ENCODE results near the gene PSPN.
A peak's percentile ranks its signal among the peaks of the same experiment; 100 is the strongest.
"Not testable (repeated sequence)": the region's sequence is repeated elsewhere in the genome, so short reads cannot be mapped to it uniquely, and the experiment has no call there.

PSPN gene

GRCh38 chr19:6373096-6373812, 2.5 kb downstream of the PSPN start:
- peak; percentile 98 for DNase-seq

GRCh38 chr19:6372594-6373095, 3.1 kb downstream of the PSPN start, which contains the start of gene ALKBH7:
Gene ALKBH7, plus strand, starts transcription at chr19:6372794. Its CDS starts 27 bp downstream, at chr19:6372821.
- DNase-seq: peak; percentile 99

DNA sequence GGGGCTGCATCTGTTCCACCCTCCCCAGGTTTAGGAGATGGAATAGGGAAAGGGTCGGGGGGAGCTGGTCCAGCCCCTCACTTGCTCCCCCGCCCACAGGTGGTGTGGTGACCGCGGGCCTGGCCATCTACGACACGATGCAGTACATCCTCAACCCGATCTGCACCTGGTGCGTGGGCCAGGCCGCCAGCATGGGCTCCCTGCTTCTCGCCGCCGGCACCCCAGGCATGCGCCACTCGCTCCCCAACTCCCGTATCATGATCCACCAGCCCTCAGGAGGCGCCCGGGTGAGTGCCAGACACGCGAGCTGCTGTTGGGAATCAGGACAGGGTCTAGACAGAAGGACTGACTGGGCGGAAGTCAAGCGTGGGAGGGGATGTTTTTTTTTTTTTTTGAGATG, 11.4 kb downstream of the PSPN start:
- no peak for DNase-seq

DNA sequence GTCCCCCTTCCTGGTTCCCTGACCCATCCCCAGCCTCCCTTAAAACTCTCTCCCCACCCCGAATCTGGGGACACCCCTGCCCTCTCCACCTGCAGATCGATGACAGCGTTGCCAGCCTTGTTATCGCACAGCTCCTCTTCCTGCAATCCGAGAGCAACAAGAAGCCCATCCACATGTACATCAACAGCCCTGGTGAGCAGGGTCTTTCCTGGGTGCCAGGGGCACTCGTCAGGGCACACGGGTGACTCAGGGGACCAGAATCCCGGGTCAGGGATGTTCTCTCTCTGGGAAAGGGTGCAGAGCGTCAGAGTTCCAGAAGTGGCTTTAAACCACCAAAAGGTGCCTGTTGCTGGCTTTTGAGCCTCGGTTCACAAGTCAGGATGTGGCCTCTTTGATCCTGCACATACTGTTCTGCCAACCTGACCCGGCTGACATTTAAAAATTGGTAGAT, 13.4 kb downstream of the PSPN start:
- DNase-seq: no peak

- no peak for DNase-seq
Observed at GRCh38 chr19:6362027-6362350, 13.7 kb downstream of the PSPN start.

DNA sequence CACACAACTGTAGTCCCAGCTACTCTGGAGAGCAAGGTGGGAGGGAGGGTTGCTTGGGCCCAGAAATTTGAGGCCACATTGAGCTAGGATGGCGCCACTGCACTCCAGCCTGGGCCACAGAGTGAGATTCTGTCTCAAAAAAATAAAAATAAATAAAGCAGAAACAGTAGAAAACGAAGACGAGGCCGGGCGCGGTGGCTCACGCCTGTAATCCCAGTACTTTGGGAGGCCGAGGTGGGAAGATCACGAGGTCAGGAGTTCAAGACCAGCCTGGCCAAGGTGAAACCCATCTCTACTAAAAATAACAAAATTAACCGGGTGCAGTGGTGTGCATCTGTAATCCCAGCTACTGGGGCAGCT, 14.9 kb downstream of the PSPN start:
- DNase-seq: not testable (repeated sequence)

- DNase-seq: not testable (repeated sequence)
Observed at GRCh38 chr19:6360445-6360844, 15.3 kb downstream of the PSPN start.

GRCh38 chr19:6359568-6360341, 16.0 kb downstream of the PSPN start:
- no peak for DNase-seq

GRCh38 chr19:6358003-6358402, 17.7 kb downstream of the PSPN start:
- no peak for DNase-seq

GRCh38 chr19:6357174-6357573, 18.6 kb downstream of the PSPN start:
- no peak for DNase-seq

DNA sequence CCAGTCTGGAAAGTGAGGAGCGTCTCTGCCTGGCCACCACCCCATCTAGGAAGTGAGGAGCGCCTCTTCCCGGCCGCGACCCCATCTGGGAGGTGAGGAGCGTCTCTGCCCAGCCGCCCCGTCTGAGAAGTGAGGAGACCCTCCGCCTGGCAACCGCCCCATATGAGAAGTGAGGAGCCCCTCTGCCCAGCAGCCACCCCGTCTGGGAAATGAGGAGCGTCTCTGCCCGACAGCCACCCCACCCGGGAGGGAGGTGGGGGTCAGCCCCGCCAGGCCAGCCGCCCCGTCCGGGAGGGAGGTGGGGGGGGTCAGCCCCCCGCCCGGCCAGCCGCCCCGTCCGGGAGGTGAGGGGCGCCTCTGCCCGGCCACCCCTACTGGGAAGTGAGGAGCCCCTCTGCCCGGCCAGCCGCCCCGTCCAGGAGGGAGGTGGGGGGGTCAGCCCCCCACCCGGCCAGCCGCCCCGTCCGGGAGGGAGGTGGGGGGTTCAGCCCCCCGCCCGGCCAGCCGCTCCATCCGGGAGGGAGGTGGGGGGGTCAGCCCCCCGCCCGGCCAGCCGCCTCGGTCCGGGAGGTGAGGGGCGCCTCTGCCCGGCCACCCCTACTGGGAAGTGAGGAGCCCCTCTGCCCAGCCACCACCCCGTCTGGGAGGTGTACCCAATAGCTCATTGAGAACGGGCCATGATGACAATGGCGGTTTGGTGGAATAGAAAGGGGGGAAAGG, 20.3 kb downstream of the PSPN start:
- not testable (repeated sequence) for DNase-seq

DNA sequence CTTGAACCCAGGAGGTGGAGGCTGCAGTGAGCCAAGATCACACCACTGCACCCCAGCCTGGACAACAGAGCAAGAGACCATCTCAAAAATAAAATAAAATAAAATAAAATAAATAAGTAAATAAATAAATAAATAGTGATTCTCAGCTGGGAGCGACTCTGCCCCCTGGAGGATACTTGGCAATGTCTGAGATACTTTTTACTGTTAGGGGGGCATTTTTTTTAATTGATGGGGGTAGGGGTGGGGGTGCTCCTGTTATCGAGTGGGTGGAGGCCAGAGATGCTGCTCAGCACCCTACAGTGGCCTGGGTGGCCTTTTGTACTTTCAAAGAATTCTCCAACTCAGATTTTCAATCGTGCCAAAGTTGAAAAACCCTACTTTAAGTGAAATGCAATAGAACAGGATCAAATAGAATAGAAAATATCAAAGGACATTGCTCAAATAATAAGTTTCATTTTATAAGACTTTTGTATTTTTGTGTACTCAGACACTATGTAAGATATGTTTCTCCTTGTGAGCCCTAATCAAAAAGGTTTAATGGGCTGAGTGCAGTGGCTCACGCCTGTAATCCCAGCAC, 21.5 kb downstream of the PSPN start:
- no peak for DNase-seq

DNA sequence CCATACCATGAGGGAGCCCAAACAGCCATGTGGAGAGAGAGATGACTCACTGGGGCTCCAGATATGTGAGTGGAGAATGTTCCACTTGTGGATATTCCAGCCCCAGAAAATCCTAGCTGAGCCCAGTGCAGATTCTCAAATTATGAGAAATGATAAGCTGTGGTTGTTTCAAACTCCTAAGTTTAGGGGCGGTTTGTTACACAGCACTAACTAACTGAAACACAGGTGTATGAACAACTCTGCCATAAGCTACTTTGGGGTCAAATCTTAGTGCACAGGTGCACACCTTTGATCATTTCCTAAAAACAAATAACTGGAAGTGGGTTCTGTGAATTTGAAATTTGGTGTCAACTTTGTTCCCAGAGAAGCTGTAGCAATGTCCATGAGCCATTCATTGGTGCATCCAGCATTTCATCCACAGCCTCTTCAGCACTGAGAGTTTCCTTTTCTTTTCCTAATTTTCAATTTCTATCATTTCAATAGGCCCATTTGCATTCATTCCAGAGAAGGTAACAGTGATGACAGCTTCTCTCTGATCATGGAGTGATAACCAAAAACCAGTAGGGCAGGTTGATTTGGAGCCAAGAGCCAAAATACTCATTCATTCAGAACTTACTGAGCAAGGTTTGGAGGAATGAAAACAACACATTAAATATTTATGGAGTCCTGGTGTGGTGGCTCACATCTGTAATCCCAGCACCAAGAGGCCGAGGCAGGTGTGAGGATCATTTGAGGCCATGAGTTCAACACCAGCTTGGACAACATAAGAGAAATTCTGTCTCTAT, 23.2 kb downstream of the PSPN start:
- no peak for DNase-seq

GRCh38 chr19:6350688-6351087, 25.0 kb downstream of the PSPN start:
- DNase-seq: no peak

DNA sequence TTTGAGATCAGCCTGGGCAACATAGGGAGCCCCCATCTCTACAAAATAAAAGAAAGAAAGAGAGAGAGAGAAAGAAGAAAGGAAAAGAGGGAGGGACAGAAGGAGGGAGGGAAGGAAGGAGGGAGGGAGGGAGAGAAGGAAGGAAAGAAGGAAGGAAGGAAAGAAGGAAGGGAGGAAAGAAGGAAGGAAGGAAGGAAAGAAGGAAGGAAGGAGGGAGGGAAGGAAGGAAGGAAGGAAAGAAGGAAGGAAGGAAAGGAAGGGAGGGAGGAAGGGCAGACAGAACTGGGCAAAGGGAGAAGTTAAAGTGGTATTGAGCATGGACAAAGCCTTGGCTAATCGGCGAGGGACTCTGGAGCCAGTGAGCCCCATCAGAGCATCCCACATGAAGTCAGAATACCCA, 26.5 kb downstream of the PSPN start:
- DNase-seq: not testable (repeated sequence)

- DNase-seq: no peak
Observed at GRCh38 chr19:6343462-6343861, 32.3 kb downstream of the PSPN start.

GRCh38 chr19:6340493-6341201, 35.1 kb downstream of the PSPN start:
- no peak for DNase-seq

GRCh38 chr19:6334490-6335285, 41.0 kb downstream of the PSPN start:
- no peak for DNase-seq

DNA sequence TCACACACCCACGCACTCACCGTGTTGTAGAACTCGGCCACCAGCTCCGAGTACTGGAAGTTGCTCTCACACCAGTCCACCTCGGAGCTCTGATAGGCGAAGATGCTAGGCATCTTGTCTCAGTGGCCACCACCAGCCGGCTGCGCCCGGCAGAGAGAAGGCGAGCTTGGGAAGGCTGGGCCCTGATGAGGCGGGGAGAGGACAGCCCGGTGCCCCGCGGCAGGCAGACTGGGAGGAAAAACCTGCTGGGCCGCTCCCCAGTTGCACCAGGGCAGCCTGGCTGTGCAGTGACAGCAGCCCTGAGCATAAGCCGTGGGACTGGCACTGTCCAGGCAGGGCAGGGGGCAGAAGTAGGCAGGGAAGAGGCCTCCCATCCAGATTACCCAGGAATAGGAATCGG, 42.3 kb downstream of the PSPN start, which contains the start of gene ACER1:
Gene ACER1, minus strand, starts transcription at position 174 of the 400 bp plus-strand sequence. Its CDS starts 61 bp downstream, at position 113.
- DNase-seq: no peak

DNA sequence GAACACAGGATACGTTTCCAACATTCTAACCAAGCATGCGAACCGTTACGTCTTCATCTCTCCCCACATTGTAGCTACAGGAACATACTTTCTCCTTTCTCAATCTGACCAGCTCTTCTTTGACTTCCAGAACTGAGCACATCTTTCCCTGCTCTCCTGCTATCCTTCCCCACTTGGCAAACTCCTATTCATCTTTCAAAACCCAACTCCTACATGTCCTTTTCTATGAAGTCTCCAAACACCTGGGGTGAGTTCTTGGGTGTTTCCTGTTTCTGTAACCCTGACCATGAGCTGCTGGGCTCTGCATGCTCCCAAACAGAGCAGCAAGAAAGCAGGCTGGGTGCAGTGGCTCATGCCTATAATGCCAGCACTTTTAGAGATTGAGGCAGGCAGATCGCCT, 48.9 kb downstream of the PSPN start:
- no peak for DNase-seq

GRCh38 chr19:6325614-6326013, 50.1 kb downstream of the PSPN start:
- DNase-seq: no peak
